ENCODE results near the gene PKD2. TPM values are rescaled to one million over a fixed set of nuclear protein-coding genes. Genes with fewer than 3 reads are reported as not detected.

The PKD2 gene
- total RNA-seq, 1 experiment from 2014 or later: 12.9 TPM

DNA sequence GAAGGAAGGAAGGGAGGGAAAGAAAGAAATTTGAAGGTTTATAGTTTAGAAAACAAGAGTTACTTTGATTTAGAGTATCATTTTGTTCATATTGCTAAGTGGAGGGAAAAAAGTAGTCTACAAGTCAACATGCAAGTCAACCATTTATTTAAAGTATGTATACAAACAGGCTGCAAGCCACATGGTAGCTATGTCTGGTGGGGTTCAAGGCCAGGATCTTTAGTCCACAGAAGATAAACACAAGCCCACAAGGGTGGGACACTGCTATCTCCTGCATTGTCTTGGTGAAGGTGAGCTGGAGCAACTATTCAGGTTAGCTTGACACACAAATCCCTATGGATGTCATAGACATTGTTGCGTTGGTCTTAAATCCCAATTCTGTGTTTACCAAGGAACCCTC lies 79.6 kb downstream of the PKD2 start:
- Histone ChIP-seq H3K9me3 (ENCODE audit: low read length) (no peaks in the 10 kb centered on the region), H3K27ac (ENCODE audit: low read length) (no peak overlapping the region), H3K9me2 (replicated peaks; ENCODE audit: low read length) (no peaks in the 10 kb centered on the region), H2AFZ (ENCODE audit: low read length) (no peak overlapping the region), H3K27me3 (ENCODE audit: low read length) (no peaks in the 10 kb centered on the region), H4K20me1 (ENCODE audit: low read length) (no peaks in the 10 kb centered on the region), H3K9ac (ENCODE audit: low read length) (no peak overlapping the region), H3K4me3 (ENCODE audit: low read length) (no peak overlapping the region), H3K36me3 (ENCODE audit: low read depth, low read length) (no peaks in the 10 kb centered on the region), H3K79me2 (ENCODE audit: low read length) (no peaks in the 10 kb centered on the region), H3F3A (ENCODE audit: low read length, unreplicated experiment) (no peaks in the 10 kb centered on the region), H3K4me1 (ENCODE audit: insufficient read depth, low read length) (no peaks in the 10 kb centered on the region), H3K4me2 (ENCODE audit: low read length) (no peak overlapping the region)
- CTCF ChIA-PET: no interaction called here
- no TSS peak for BruUV-seq (replicated peaks)
- intact Hi-C loops (cut with micrococcal nuclease): no loop called here
- DNase-seq (no peak), ATAC-seq (no peak)
- POLR2A ChIA-PET (ENCODE audit: unreplicated experiment): no interaction called here
- TF ChIP-seq, protein P1, sequence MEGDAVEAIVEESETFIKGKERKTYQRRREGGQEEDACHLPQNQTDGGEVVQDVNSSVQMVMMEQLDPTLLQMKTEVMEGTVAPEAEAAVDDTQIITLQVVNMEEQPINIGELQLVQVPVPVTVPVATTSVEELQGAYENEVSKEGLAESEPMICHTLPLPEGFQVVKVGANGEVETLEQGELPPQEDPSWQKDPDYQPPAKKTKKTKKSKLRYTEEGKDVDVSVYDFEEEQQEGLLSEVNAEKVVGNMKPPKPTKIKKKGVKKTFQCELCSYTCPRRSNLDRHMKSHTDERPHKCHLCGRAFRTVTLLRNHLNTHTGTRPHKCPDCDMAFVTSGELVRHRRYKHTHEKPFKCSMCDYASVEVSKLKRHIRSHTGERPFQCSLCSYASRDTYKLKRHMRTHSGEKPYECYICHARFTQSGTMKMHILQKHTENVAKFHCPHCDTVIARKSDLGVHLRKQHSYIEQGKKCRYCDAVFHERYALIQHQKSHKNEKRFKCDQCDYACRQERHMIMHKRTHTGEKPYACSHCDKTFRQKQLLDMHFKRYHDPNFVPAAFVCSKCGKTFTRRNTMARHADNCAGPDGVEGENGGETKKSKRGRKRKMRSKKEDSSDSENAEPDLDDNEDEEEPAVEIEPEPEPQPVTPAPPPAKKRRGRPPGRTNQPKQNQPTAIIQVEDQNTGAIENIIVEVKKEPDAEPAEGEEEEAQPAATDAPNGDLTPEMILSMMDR (conservative IDR thresholded peaks at IDR 0.05; ENCODE audit: low read depth, low read length): no peak
- TF ChIP-seq EZH2phosphoT487 (IDR thresholded peaks at IDR 0.05; ENCODE audit: borderline replicate concordance, low read length) (no peak), EZH2 (IDR thresholded peaks at IDR 0.05; ENCODE audit: low read length, unreplicated experiment) (no peak)

DNA sequence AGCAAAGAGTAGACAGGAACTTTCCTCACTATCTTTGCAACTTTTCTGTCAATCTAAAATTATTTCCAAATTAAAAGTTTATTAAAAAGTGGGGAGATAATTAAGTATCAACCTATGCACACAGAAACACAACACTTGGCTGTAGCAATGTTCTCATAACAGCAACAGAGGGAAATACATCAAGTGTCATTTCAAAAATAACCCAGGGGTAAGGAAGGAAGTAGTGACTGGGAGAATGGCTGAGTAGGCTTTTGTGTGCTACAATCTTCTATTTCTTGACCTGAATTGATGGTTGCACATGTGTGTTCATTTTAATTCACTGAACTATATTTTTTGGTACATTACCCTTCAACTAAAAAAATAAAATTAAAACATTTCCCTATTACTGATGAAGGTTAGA lies 83.5 kb downstream of the PKD2 start:
- TF ChIP-seq EZH2phosphoT487 (IDR thresholded peaks at IDR 0.05; ENCODE audit: borderline replicate concordance, low read length): no peak
- no peak for TF ChIP-seq EZH2 (IDR thresholded peaks at IDR 0.05; ENCODE audit: low read length, unreplicated experiment)
- TF ChIP-seq, protein P1 (conservative IDR thresholded peaks at IDR 0.05; ENCODE audit: low read depth, low read length): no peak
- Histone ChIP-seq H3K9ac (ENCODE audit: low read length) (no peak overlapping the region), H2AFZ (ENCODE audit: low read length) (no peak overlapping the region), H3K4me3 (ENCODE audit: low read length) (no peak overlapping the region), H3F3A (ENCODE audit: low read length, unreplicated experiment) (no peaks in the 10 kb centered on the region), H3K9me2 (replicated peaks; ENCODE audit: low read length) (no peaks in the 10 kb centered on the region), H3K36me3 (ENCODE audit: low read depth, low read length) (no peaks in the 10 kb centered on the region), H3K4me2 (ENCODE audit: low read length) (no peak overlapping the region), H3K9me3 (ENCODE audit: low read length) (no peaks in the 10 kb centered on the region), H3K4me1 (ENCODE audit: insufficient read depth, low read length) (no peaks in the 10 kb centered on the region), H3K27ac (ENCODE audit: low read length) (no peak overlapping the region), H4K20me1 (ENCODE audit: low read length) (no peaks in the 10 kb centered on the region), H3K79me2 (ENCODE audit: low read length) (no peaks in the 10 kb centered on the region), H3K27me3 (ENCODE audit: low read length) (no peaks in the 10 kb centered on the region)
- intact Hi-C loops (cut with micrococcal nuclease): no loop called here
- BruUV-seq (replicated peaks): no TSS peak
- POLR2A ChIA-PET (ENCODE audit: unreplicated experiment): no interaction called here
- CTCF ChIA-PET: no interaction called here
- DNase-seq: no peak
- no peak for ATAC-seq

DNA sequence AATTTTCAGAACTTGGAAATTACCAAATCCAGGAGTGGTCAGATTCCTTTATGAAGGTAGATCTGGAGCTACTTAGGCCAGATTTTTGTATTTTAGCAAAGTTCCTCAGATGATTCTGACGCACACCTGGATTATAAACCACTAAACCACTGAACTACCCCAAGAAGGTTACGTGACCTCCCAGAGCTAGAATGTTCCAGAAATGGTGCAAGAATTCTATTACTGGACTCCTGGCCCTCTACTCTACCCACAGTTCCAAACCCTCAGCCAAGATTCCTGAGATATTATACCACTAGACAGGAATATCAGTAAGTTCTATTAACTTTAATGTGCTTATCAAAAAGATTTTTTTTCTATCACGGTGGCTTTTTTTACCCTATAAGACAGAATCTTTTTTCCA lies 83.9 kb downstream of the PKD2 start:
- TF ChIP-seq EZH2phosphoT487 (IDR thresholded peaks at IDR 0.05; ENCODE audit: borderline replicate concordance, low read length): no peak
- Histone ChIP-seq H3K9me3 (ENCODE audit: low read length) (no peaks in the 10 kb centered on the region), H3K79me2 (ENCODE audit: low read length) (no peaks in the 10 kb centered on the region), H3K9me2 (replicated peaks; ENCODE audit: low read length) (no peaks in the 10 kb centered on the region), H3K9ac (ENCODE audit: low read length) (no peak overlapping the region), H3K4me3 (ENCODE audit: low read length) (no peak overlapping the region), H4K20me1 (ENCODE audit: low read length) (no peaks in the 10 kb centered on the region), H3K27me3 (ENCODE audit: low read length) (no peaks in the 10 kb centered on the region), H3K4me2 (ENCODE audit: low read length) (no peak overlapping the region), H3K36me3 (ENCODE audit: low read depth, low read length) (no peaks in the 10 kb centered on the region), H3F3A (ENCODE audit: low read length, unreplicated experiment) (no peaks in the 10 kb centered on the region), H3K4me1 (ENCODE audit: insufficient read depth, low read length) (no peaks in the 10 kb centered on the region), H3K27ac (ENCODE audit: low read length) (no peak overlapping the region), H2AFZ (ENCODE audit: low read length) (no peak overlapping the region)
- CTCF ChIA-PET: no interaction called here
- POLR2A ChIA-PET (ENCODE audit: unreplicated experiment): no interaction called here
- no TSS peak for BruUV-seq (replicated peaks)
- intact Hi-C loops (cut with micrococcal nuclease): no loop called here
- ATAC-seq (no peak), DNase-seq (no peak)
